IMR-90 (cell line): ENCODE results near the gene CMIP. TPM values are rescaled to one million over a fixed set of nuclear protein-coding genes. Genes with fewer than 3 reads are reported as not detected.
A peak's percentile ranks its signal among the peaks of the same experiment; 100 is the strongest.

Source experiments
- ATAC-seq: fragments of 200-7000 bp; cut with Tn5 transposase; 2 replicates; pipeline ENCODE4 v1.9.1; 2020; ENCODE audit warnings: low read depth, mild to moderate bottlenecking, moderate library complexity
- BruUV-seq: library from RNA; stranded (reverse); fragments of 400-500 nt; replicated peaks from 2 replicates; lab custom pipeline; 2021; lab: Mats Ljungman, UMichigan
- CTCF ChIA-PET: fragments of 300-600 bp; formaldehyde crosslinking; extraction: SDS; loops from one replicate; lab custom pipeline; 2021; ENCODE audit warnings: antibody characterized with exemption; lab: Yijun Ruan, JAX
- POLR2A ChIA-PET: fragments of 300-600 bp; sonication (Branson Sonifier 250); formaldehyde crosslinking; loops from one replicate; lab custom pipeline; 2022; ENCODE audit warnings: antibody characterized with exemption; ENCODE audit not compliant: unreplicated experiment; lab: Charles Lee
- DNase-seq: peaks from one replicate; pipeline ENCODE4 v3.0.0; 2013
- H2AFZ ChIP-seq: replicated peaks from 2 replicates; pipeline ENCODE3; 2013; ENCODE audit warnings: low read length, mild to moderate bottlenecking; ENCODE audit not compliant: poor library complexity
- H2AK5ac ChIP-seq: 2 replicates; pipeline ENCODE4 v1.6.1; 2013; ENCODE audit warnings: low read depth, low read length, inconsistent platforms
- H2AK9ac ChIP-seq: replicated peaks from 2 replicates; pipeline ENCODE3; 2013; ENCODE audit warnings: mild to moderate bottlenecking, low read depth, low read length, moderate library complexity; ENCODE audit not compliant: poor library complexity
- H2BK120ac ChIP-seq: 2 replicates; pipeline ENCODE4 v1.6.1; 2013; ENCODE audit warnings: low read depth, low read length, inconsistent platforms
- H2BK15ac ChIP-seq: 3 replicates; pipeline ENCODE4 v1.6.1; 2013; ENCODE audit warnings: low read depth, low read length, inconsistent platforms
- H2BK20ac ChIP-seq: 2 replicates; pipeline ENCODE4 v1.6.1; 2013; ENCODE audit warnings: low read depth, mild to moderate bottlenecking, inconsistent platforms, low read length, moderate library complexity
- H2BK5ac ChIP-seq: 2 replicates; pipeline ENCODE4 v1.6.1; 2013; ENCODE audit warnings: mild to moderate bottlenecking, low read depth, low read length, inconsistent platforms; ENCODE audit not compliant: poor library complexity, severe bottlenecking
- H3K14ac ChIP-seq: replicated peaks from 2 replicates; pipeline ENCODE4 v1.6.1; 2013; ENCODE audit warnings: low read depth, low read length, inconsistent platforms
- H3K18ac ChIP-seq: 2 replicates; pipeline ENCODE4 v1.6.1; 2013; ENCODE audit warnings: low read depth, low read length, control low read depth
- H3K23ac ChIP-seq: 2 replicates; pipeline ENCODE4 v1.6.1; 2013; ENCODE audit warnings: low read depth, low read length, inconsistent platforms
- H3K27ac ChIP-seq: 2 replicates; pipeline ENCODE4 v1.5.1; 2013; ENCODE audit warnings: mild to moderate bottlenecking, control low read depth, low read length; ENCODE audit not compliant: insufficient read depth
- H3K27me3 ChIP-seq: 2 replicates; pipeline ENCODE4 v1.6.1; 2013; ENCODE audit warnings: low read length; ENCODE audit not compliant: control insufficient read depth, insufficient read depth
- H3K36me3 ChIP-seq: 2 replicates; pipeline ENCODE4 v1.6.1; 2013; ENCODE audit warnings: low read length, mixed read lengths; ENCODE audit not compliant: control insufficient read depth, insufficient read depth
- H3K4ac ChIP-seq: 2 replicates; pipeline ENCODE4 v1.6.1; 2013; ENCODE audit warnings: low read depth, low read length, inconsistent platforms
- H3K4me1 ChIP-seq: 2 replicates; pipeline ENCODE4 v1.6.1; 2013; ENCODE audit warnings: low read length, mixed read lengths; ENCODE audit not compliant: control insufficient read depth, insufficient read depth
- H3K4me2 ChIP-seq: 2 replicates; pipeline ENCODE4 v1.6.1; 2013; ENCODE audit warnings: low read depth, mild to moderate bottlenecking, control low read depth, low read length, moderate library complexity
- H3K4me3 ChIP-seq: 2 replicates; pipeline ENCODE4 v1.5.1; 2013; ENCODE audit warnings: low read depth, mild to moderate bottlenecking, control low read depth, low read length, moderate library complexity; ENCODE audit not compliant: insufficient read depth
- H3K56ac ChIP-seq: 2 replicates; pipeline ENCODE4 v1.6.1; 2013; ENCODE audit warnings: low read length, inconsistent platforms; ENCODE audit not compliant: insufficient read depth; ENCODE audit errors: extremely low read depth
- H3K79me1 ChIP-seq, 2 experiments: 2 replicates each; pipeline ENCODE4 v1.6.1; 2013; ENCODE audit warnings: low read length in 2 of 2, inconsistent platforms in 1 of 2, low read depth in 1 of 2
- H3K9ac ChIP-seq: 2 replicates; pipeline ENCODE4 v1.6.1; 2013; ENCODE audit warnings: low read depth, low read length, control low read depth
- H3K9me1 ChIP-seq: 2 replicates; pipeline ENCODE4 v1.6.1; 2013; ENCODE audit warnings: low read length, inconsistent platforms; ENCODE audit not compliant: insufficient read depth
- H3K9me3 ChIP-seq: 2 replicates; pipeline ENCODE4 v1.6.1; 2013; ENCODE audit warnings: low read length; ENCODE audit not compliant: control insufficient read depth, insufficient read depth
- H4K20me1 ChIP-seq: 2 replicates; pipeline ENCODE4 v1.6.1; 2013; ENCODE audit warnings: low read length, inconsistent platforms; ENCODE audit not compliant: insufficient read depth
- H4K5ac ChIP-seq: 2 replicates; pipeline ENCODE4 v1.6.1; 2013; ENCODE audit warnings: mild to moderate bottlenecking, low read depth, low read length, control low read depth
- H4K8ac ChIP-seq, 2 experiments: 2 replicates each; pipeline ENCODE4 v1.6.1; 2013; ENCODE audit warnings: low read depth in 2 of 2, low read length in 2 of 2, control low read depth in 1 of 2, inconsistent platforms in 1 of 2
- H4K91ac ChIP-seq: 2 replicates; pipeline ENCODE4 v1.6.1; 2013; ENCODE audit warnings: low read depth, low read length, inconsistent platforms; ENCODE audit not compliant: insufficient read depth
- BHLHE40 ChIP-seq: fragments of 150-350 bp; IDR thresholded peaks from 2 replicates; pipeline ENCODE4 v1.6.1; 2016; ENCODE audit warnings: mild to moderate bottlenecking, low read depth, low read length
- CEBPB ChIP-seq: IDR thresholded peaks from 2 replicates; pipeline ENCODE4 v1.6.1; 2012; ENCODE audit warnings: low read depth, low read length, improper control_type of control experiment
- CHD1 ChIP-seq: IDR thresholded peaks from 2 replicates; pipeline ENCODE4 v1.6.1; 2012; ENCODE audit warnings: low read depth, low read length, improper control_type of control experiment
- FOS ChIP-seq: fragments of 150-350 bp; IDR thresholded peaks from 2 replicates; pipeline ENCODE4 v1.6.1; 2016; ENCODE audit warnings: low read depth, low read length
- MAFK ChIP-seq: IDR thresholded peaks from 2 replicates; pipeline ENCODE4 v1.6.1; 2012; ENCODE audit warnings: low read depth, low read length, improper control_type of control experiment
- MAZ ChIP-seq: IDR thresholded peaks from 2 replicates; pipeline ENCODE4 v1.6.1; 2012; ENCODE audit warnings: low read depth, mild to moderate bottlenecking, low read length, improper control_type of control experiment, moderate library complexity, borderline replicate concordance
- MXI1 ChIP-seq: IDR thresholded peaks from 2 replicates; pipeline ENCODE4 v1.6.1; 2012; ENCODE audit warnings: low read depth, mild to moderate bottlenecking, low read length, moderate library complexity, borderline replicate concordance
- NFE2L2 ChIP-seq: fragments of 150-350 bp; IDR thresholded peaks from 2 replicates; pipeline ENCODE4 v1.6.1; 2016; ENCODE audit warnings: low read depth, mild to moderate bottlenecking, low read length
- POLR2A ChIP-seq: IDR thresholded peaks from 2 replicates; pipeline ENCODE4 v1.6.1; 2012; ENCODE audit warnings: mild to moderate bottlenecking, low read depth, low read length
- RAD21 ChIP-seq: IDR thresholded peaks from 2 replicates; pipeline ENCODE4 v1.6.1; 2012; ENCODE audit warnings: low read length, improper control_type of control experiment
- RCOR1 ChIP-seq: IDR thresholded peaks from 2 replicates; pipeline ENCODE4 v1.6.1; 2012; ENCODE audit warnings: mild to moderate bottlenecking, low read length, improper control_type of control experiment; ENCODE audit not compliant: insufficient replicate concordance
- RFX5 ChIP-seq: IDR thresholded peaks from 2 replicates; pipeline ENCODE4 v1.8.0; 2012; ENCODE audit warnings: low read depth, mild to moderate bottlenecking, low read length, moderate library complexity
- SMC3 ChIP-seq: fragments of 150-350 bp; IDR thresholded peaks from 2 replicates; pipeline ENCODE4 v1.6.1; 2016; ENCODE audit warnings: low read depth, mild to moderate bottlenecking, antibody characterized with exemption, low read length, moderate library complexity
- WGBS, 2 experiments: methylation state at CpG; one replicate each; pipeline versions ENCODE4 v1.1.5 to v1.1.7; 2013; ENCODE audit warnings: missing lambda C conversion rate in 2 of 2; ENCODE audit not compliant: insufficient read length in 1 of 2; ENCODE audit errors: extremely low coverage in 2 of 2; 5-methylcytosine and 5-hydroxymethylcytosine counted together
- dilution Hi-C: fragments of 300-500 bp; cut with HindIII; formaldehyde crosslinking; loops from one replicate; pipeline ENCODE4 v1.14.3; 2018; ENCODE audit warnings: low sequenced_read_pairs; ENCODE audit not compliant: unreplicated experiment
- in situ Hi-C: fragments of 300-500 bp; cut with MboI; formaldehyde crosslinking; loops from 3 replicates; pipeline ENCODE4 v1.14.3; 2019; ENCODE audit warnings: low sequenced_read_pairs, inconsistent platforms, mixed read lengths
- intact Hi-C: fragments of 100-400 bp; cut with micrococcal nuclease; formaldehyde crosslinking; loops from 2 replicates; pipeline ENCODE4 v1.10.0; 2022
- polyA plus RNA-seq, 3 experiments: library from polyadenylated mRNA; depleted of rRNA; stranded (reverse); fragments of >200 nt; gene quantifications; 2 replicates each; pipeline ENCODE4 v1.2.3, GENCODE V29; 2012; ENCODE audit warnings: low replicate concordance in 1 of 3
- total RNA-seq: library from RNA; depleted of rRNA; stranded (reverse); fragments of >200 nt; gene quantifications from 2 replicates; pipeline ENCODE4 v1.2.3, GENCODE V29; 2012
- TF ChIP-seq, protein P1 (sequence below): fragments of 150-350 bp; IDR thresholded peaks from 2 replicates; pipeline ENCODE4 v1.6.1; 2017; ENCODE audit warnings: mild to moderate bottlenecking, antibody characterized with exemption, low read length, low read depth
- TF ChIP-seq, protein P2 (sequence below): conservative IDR thresholded peaks from 2 replicates; pipeline ENCODE4 v1.5.1; 2012; ENCODE audit warnings: mild to moderate bottlenecking, low read depth, low read length, improper control_type of control experiment
- TF ChIP-seq, protein P3 (sequence below): fragments of 150-350 bp; IDR thresholded peaks from 2 replicates; pipeline ENCODE4 v1.6.1; 2016; ENCODE audit warnings: low read depth, mild to moderate bottlenecking, low read length, moderate library complexity, borderline replicate concordance

CMIP gene
- total and polyA plus RNA-seq, 2 of the 4 experiments (the other 2 are of a cell fraction) = 3.2 to 11.6 TPM

DNA sequence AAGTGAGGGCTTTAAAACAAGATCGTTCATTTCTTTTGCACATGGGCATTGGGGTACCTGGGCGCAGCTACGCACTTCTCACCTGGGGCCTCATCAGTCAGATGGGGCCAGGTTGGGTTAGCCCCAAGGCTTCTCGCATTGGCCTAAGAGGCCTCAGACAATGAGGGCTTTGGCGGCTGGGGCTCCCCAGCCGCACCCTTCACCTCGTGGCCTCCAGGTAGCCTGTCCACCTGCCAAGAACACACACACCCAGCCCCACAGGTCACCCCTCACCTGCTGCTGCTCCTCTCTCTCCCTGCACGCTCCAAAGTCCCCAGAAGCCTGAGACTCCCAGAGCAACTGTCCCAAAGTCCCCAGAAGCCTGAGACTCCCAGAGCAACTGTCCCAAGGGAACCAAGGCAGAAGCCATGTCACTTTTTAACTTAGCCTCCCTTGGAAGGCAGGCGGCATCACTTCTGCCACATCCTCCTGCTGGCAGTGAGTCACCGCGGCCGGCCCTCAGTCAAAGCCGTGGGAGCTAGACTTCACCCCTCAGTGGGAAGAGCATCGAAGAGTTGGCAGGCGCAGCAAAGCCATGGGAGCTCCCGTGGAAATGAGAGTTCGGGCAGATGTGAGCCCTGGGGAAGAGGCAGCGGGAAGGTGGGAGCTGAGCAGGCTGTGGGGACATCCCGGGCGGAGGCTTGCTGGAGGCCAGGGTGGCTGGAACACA lies 255.6 kb downstream of the CMIP start:
- Histone ChIP-seq H3K23ac (no peak overlapping the region), H3K27ac (no peak overlapping the region), H2BK20ac (no peak overlapping the region), H2BK120ac (no peak overlapping the region), H3K9me1 (0 out of 2 replicates have a peak, but pooled peaks cover 3% of the 10 kb centered on the region), H3K9me3 (no peaks in the 10 kb centered on the region), H3K4me2 (no peak overlapping the region), H3K14ac (no peak overlapping the region), H2BK15ac (no peak overlapping the region), H2AK5ac (no peak overlapping the region), H3K18ac (no peak overlapping the region), H4K5ac (no peak overlapping the region), H3K4ac (no peak overlapping the region), H4K8ac (no peak overlapping the region), H4K91ac (no peak overlapping the region), H2BK5ac (no peak overlapping the region), H4K20me1 (peaks cover 19% of the 10 kb centered on the region), H3K27me3 (no peaks in the 10 kb centered on the region), H3K36me3 (peaks cover 30% of the 10 kb centered on the region), H3K4me1 (peaks cover 11% of the 10 kb centered on the region), H2AK9ac (no peak overlapping the region), H3K79me1 (no peaks in the 10 kb centered on the region), H3K9ac (no peak overlapping the region), H3K56ac (no peak overlapping the region), H3K4me3 (no peak overlapping the region), H2AFZ (no peak overlapping the region)
- ATAC-seq (no peak), DNase-seq (peak; percentile 19)
- WGBS, 2 experiments = 98% methylated on average over 14 of the region's 20 CpGs; no CpG with 5 or more reads in 1 of the 2 experiments
- ChIA-PET CTCF (no interaction called here), POLR2A (no interaction called here)
- in situ Hi-C loops (no loop called here), dilution Hi-C loops (no loop called here), intact Hi-C loops (no loop called here)
- TF ChIP-seq SMC3 (no peak), RAD21 (no peak), CHD1 (no peak), MXI1 (no peak), RCOR1 (no peak), NFE2L2 (no peak), CEBPB (no peak), POLR2A (no peak), MAFK (no peak), BHLHE40 (no peak), MAZ (no peak), RFX5 (no peak), FOS (no peak)
- TF ChIP-seq, protein P1, sequence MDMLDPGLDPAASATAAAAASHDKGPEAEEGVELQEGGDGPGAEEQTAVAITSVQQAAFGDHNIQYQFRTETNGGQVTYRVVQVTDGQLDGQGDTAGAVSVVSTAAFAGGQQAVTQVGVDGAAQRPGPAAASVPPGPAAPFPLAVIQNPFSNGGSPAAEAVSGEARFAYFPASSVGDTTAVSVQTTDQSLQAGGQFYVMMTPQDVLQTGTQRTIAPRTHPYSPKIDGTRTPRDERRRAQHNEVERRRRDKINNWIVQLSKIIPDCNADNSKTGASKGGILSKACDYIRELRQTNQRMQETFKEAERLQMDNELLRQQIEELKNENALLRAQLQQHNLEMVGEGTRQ = no peak
- TF ChIP-seq, protein P2, sequence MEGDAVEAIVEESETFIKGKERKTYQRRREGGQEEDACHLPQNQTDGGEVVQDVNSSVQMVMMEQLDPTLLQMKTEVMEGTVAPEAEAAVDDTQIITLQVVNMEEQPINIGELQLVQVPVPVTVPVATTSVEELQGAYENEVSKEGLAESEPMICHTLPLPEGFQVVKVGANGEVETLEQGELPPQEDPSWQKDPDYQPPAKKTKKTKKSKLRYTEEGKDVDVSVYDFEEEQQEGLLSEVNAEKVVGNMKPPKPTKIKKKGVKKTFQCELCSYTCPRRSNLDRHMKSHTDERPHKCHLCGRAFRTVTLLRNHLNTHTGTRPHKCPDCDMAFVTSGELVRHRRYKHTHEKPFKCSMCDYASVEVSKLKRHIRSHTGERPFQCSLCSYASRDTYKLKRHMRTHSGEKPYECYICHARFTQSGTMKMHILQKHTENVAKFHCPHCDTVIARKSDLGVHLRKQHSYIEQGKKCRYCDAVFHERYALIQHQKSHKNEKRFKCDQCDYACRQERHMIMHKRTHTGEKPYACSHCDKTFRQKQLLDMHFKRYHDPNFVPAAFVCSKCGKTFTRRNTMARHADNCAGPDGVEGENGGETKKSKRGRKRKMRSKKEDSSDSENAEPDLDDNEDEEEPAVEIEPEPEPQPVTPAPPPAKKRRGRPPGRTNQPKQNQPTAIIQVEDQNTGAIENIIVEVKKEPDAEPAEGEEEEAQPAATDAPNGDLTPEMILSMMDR = no peak
- TF ChIP-seq, protein P3, sequence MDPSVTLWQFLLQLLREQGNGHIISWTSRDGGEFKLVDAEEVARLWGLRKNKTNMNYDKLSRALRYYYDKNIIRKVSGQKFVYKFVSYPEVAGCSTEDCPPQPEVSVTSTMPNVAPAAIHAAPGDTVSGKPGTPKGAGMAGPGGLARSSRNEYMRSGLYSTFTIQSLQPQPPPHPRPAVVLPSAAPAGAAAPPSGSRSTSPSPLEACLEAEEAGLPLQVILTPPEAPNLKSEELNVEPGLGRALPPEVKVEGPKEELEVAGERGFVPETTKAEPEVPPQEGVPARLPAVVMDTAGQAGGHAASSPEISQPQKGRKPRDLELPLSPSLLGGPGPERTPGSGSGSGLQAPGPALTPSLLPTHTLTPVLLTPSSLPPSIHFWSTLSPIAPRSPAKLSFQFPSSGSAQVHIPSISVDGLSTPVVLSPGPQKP = no peak
- BruUV-seq = no TSS peak
